SH-SY5Y (cell line): ENCODE data around the gene TMEM164.

Experiments used
- GATA2 ChIP-seq: IDR thresholded peaks from 2 replicates; pipeline ENCODE4 v1.6.1; 2011; ENCODE audit warnings: mild to moderate bottlenecking, low read depth, low read length
- GATA3 ChIP-seq: IDR thresholded peaks from 2 replicates; pipeline ENCODE4 v1.6.1; 2011; ENCODE audit warnings: low read depth, mild to moderate bottlenecking, low read length, moderate library complexity

- TF ChIP-seq GATA2 (no peak), GATA3 (no peak)
Measured at GRCh38 chrX:110208092-110208491, 205.2 kb downstream of the TMEM164 start.
